Measurements from ENCODE around the gene ZFR.

GRCh38 chr5:32342656-32343055 lies 101.9 kb downstream of the ZFR start:
- no peak for TF ChIP-seq CTCF (IDR thresholded peaks at IDR 0.05)
- TF ChIP-seq POLR2A (IDR thresholded peaks at IDR 0.05), result no peak

Measured in stomach (tissue), 4 donors.